Measurements from ENCODE around the gene MTMR1.

DNA sequence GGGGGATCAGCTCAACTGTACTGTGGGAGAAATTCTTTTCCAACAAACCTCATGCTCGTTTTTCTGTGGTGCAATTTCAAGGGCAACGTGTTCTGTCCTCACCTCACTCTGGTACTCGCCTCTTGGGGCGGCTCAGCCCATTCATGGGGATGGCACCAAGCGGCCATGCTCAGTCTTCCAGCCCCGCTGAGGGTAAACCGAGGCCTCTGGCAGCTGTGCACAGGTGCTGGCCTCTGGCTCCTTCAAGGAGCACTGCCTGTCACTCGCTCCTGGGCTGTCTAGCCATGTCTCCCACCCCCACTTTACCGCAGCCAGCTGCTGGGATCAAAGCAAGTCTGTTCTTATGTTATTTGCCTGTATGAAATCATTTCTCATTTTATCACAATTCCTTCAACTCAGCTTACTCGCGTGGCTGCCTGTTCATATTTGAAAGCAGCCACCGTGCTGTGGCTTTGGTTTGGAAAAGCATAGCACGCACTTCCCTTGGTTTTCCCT lies 70.2 kb downstream of the MTMR1 start:
- TF ChIP-seq EZH2 (IDR thresholded peaks at IDR 0.05) (no peak), POLR2AphosphoS5 (IDR thresholded peaks at IDR 0.05; ENCODE audit: borderline replicate concordance, low read depth, low read length) (no peak), FOXP2 (optimal IDR thresholded peaks at IDR 0.05; ENCODE audit: control extremely low read depth, extremely low read length, insufficient read depth) (no peak)
